ENCODE measurements around the gene ARL3.

- no peak for TF ChIP-seq POLR2A (IDR thresholded peaks at IDR 0.05; ENCODE audit: low read length)
- no peak for TF ChIP-seq GATA1 (IDR thresholded peaks at IDR 0.05; ENCODE audit: low read depth, low read length)
These were observed 72.8 kb downstream of the ARL3 start for GRCh38 chr10:102641402-102641801.

All from erythroblast (primary cell).